GM21526 (cell line): ENCODE measurements around the gene TRANK1.
A peak's percentile ranks its signal among the peaks of the same experiment; 100 is the strongest.

Source experiments
- ATAC-seq: cut with Tn5 transposase; IDR thresholded peaks from one replicate; pipeline ENCODE4 v1.9.1; 2021; ENCODE audit warnings: moderate library complexity; ENCODE audit not compliant: unreplicated experiment, low FRiP score

TRANK1 gene

GRCh38 chr3:36862076-36862755 is 82.6 kb downstream of the TRANK1 start:
- no peak for ATAC-seq

GRCh38 chr3:36859494-36859893 is 85.4 kb downstream of the TRANK1 start:
- ATAC-seq, result no peak

- ATAC-seq, result no peak
Measured at GRCh38 chr3:36852071-36852470, 92.8 kb downstream of the TRANK1 start.

GRCh38 chr3:36850743-36851142 is 94.1 kb downstream of the TRANK1 start:
- no peak for ATAC-seq

GRCh38 chr3:36846406-36846805 is 98.4 kb downstream of the TRANK1 start:
- no peak for ATAC-seq

- ATAC-seq, result peak; percentile 63
Measured at GRCh38 chr3:36843065-36844051, 101.5 kb downstream of the TRANK1 start.

GRCh38 chr3:36842275-36842674 is 102.6 kb downstream of the TRANK1 start:
- no peak for ATAC-seq

GRCh38 chr3:36840453-36840921 is 104.4 kb downstream of the TRANK1 start:
- ATAC-seq, result no peak

- ATAC-seq, result no peak
Measured at GRCh38 chr3:36837089-36837488, 107.8 kb downstream of the TRANK1 start.

- ATAC-seq, result no peak
Measured at GRCh38 chr3:36833160-36833814, 111.6 kb downstream of the TRANK1 start.

GRCh38 chr3:36832406-36832805 is 112.4 kb downstream of the TRANK1 start:
- no peak for ATAC-seq

- no peak for ATAC-seq
Measured at GRCh38 chr3:36827133-36827532, 117.7 kb downstream of the TRANK1 start.

GRCh38 chr3:36826240-36826639 is 118.6 kb downstream of the TRANK1 start:
- no peak for ATAC-seq

- no peak for ATAC-seq
Measured at GRCh38 chr3:36824443-36824842, 120.4 kb downstream of the TRANK1 start.

GRCh38 chr3:36823806-36824205 is 121.0 kb downstream of the TRANK1 start:
- ATAC-seq, result no peak

- no peak for ATAC-seq
Measured at GRCh38 chr3:36820083-36820482, 124.8 kb downstream of the TRANK1 start.

- no peak for ATAC-seq
Measured at GRCh38 chr3:36817806-36818533, 126.9 kb downstream of the TRANK1 start.

GRCh38 chr3:36815375-36815774 is 129.5 kb downstream of the TRANK1 start:
- no peak for ATAC-seq

- ATAC-seq, result no peak
Measured at GRCh38 chr3:36814776-36815175, 130.1 kb downstream of the TRANK1 start.

- no peak for ATAC-seq
Measured at GRCh38 chr3:36814066-36814717, 130.7 kb downstream of the TRANK1 start.
